Measurements from ENCODE around the gene TTF1. TPM values are rescaled to one million over a fixed set of nuclear protein-coding genes. Genes with fewer than 3 reads are reported as not detected.

TTF1 gene, protein sequence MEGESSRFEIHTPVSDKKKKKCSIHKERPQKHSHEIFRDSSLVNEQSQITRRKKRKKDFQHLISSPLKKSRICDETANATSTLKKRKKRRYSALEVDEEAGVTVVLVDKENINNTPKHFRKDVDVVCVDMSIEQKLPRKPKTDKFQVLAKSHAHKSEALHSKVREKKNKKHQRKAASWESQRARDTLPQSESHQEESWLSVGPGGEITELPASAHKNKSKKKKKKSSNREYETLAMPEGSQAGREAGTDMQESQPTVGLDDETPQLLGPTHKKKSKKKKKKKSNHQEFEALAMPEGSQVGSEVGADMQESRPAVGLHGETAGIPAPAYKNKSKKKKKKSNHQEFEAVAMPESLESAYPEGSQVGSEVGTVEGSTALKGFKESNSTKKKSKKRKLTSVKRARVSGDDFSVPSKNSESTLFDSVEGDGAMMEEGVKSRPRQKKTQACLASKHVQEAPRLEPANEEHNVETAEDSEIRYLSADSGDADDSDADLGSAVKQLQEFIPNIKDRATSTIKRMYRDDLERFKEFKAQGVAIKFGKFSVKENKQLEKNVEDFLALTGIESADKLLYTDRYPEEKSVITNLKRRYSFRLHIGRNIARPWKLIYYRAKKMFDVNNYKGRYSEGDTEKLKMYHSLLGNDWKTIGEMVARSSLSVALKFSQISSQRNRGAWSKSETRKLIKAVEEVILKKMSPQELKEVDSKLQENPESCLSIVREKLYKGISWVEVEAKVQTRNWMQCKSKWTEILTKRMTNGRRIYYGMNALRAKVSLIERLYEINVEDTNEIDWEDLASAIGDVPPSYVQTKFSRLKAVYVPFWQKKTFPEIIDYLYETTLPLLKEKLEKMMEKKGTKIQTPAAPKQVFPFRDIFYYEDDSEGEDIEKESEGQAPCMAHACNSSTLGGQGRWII
- 10 to 100 TPM; 29.7 to 30.5 TPM for total RNA-seq

DNA sequence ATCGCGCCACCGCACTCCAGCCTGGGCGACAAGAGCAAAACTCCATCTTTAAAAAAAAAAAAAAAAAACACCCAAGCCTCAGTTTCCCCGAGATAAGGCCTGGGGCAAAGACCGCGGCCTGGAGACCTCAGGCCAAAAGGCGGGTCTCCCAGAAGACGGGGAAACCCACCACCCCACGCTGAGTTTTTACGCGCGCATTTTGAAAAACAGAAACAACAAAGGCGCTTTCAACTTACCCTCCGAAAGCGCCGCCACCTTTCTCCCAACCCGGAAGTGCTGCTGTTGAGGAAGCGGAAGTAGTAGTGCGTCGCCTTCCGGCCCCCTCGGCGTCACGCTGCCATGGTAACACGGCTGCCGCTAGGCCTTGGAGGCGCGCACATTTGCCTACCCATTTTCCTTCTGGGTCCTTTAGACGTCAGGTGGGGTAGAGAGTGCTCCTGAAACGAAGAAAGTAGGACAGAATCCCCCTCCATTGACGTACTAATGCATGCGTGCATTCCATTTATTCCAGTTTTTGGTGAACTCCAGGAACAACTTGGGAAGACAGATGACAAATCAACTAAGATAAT lies at the start of gene TTF1:
TTF1 (minus strand) TSS at position 287 of the 569 bp plus-strand sequence. CDS start 4,019 bp downstream, outside the sequence.
- peaks cover 20% of the 10 kb centered on the region for H3K27me3 Mint-ChIP-seq

DNA sequence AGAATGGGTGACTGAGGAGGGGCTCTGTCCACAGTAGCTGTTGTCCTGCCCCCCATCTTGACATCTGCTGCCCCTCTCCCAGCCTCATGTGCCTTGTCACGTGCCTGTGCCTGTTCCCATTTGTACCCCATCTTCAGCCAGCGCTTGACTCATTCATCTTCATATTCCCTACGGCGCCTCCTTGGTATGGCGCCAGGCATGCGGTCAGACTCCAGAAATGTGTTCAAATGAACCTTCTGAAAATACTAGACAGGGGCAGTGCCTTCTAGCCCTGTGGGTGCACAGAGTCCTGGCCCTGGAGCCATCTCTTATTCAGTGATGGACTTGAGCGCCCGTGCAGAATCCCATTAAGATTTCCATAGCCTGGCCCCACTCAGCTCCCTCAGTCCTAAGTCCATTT lies 49.6 kb upstream of the TTF1 start:
- ChIA-PET POLR2A (interaction anchor here (0.7 kb wide), 1 partner anchor 79 kb away, joined by 5 read pairs; no protein-coding TSS in a partner anchor), CTCF (no interaction called here)
- no peaks in the 10 kb centered on the region for H3K36me3 Mint-ChIP-seq (ENCODE audit: low read depth)

More for the DNA sequence above, at the start of gene TTF1:
- CTCF ChIA-PET = interaction anchor here (0.7 kb wide), 1 partner anchor 13 kb away, joined by 3 read pairs; no protein-coding TSS in a partner anchor
- peak within 1 kb of the TSS; percentile 80 for H3K27ac Mint-ChIP-seq
- no peaks in the 10 kb centered on the region for H3K9me3 Mint-ChIP-seq
- H3K4me1 Mint-ChIP-seq = peaks cover 60% of the 10 kb centered on the region
- POLR2A ChIA-PET = no interaction called here
- H3K4me3 Mint-ChIP-seq = peak within 1 kb of the TSS; percentile 92
- peak; percentile 97 for DNase-seq
- H3K36me3 Mint-ChIP-seq (ENCODE audit: low read depth) = peaks cover 28% of the 10 kb centered on the region

DNA sequence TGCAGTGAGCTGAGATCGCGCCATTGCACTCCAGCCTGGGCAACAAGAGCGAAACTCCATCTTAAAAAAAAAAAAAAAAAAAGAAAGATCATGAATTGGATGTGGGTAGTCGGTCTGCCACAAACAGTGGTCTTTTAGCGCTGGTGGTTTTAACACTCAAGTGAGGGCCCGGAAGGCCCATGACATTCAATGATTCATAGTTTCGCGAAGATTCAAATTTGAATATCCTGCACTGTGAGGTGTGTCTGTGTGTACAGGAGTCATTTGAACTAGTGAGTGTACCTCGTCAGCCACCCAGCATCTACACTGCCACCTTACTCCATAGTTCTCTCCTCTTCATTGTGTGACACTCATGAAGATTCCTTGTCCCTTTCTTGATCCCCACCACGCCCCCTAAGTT lies 44.6 kb upstream of the TTF1 start:
- DNase-seq = peak; percentile 14
- Mint-ChIP-seq H3K27ac (peak overlapping the region; percentile 1), H3K4me3 (no peak overlapping the region), H3K27me3 (peaks cover 27% of the 10 kb centered on the region), H3K4me1 (peaks cover 6% of the 10 kb centered on the region), H3K36me3 (ENCODE audit: low read depth) (no peaks in the 10 kb centered on the region), H3K9me3 (no peaks in the 10 kb centered on the region)
- ChIA-PET POLR2A (no interaction called here), CTCF (no interaction called here)

More for the DNA sequence above, 49.6 kb upstream of the TTF1 start:
- no peak overlapping the region for H3K27ac Mint-ChIP-seq
- H3K9me3 Mint-ChIP-seq = no peaks in the 10 kb centered on the region
- peaks cover 18% of the 10 kb centered on the region for H3K27me3 Mint-ChIP-seq
- no peak overlapping the region for H3K4me3 Mint-ChIP-seq
- H3K4me1 Mint-ChIP-seq = peaks cover 3% of the 10 kb centered on the region
- DNase-seq = no peak

DNA sequence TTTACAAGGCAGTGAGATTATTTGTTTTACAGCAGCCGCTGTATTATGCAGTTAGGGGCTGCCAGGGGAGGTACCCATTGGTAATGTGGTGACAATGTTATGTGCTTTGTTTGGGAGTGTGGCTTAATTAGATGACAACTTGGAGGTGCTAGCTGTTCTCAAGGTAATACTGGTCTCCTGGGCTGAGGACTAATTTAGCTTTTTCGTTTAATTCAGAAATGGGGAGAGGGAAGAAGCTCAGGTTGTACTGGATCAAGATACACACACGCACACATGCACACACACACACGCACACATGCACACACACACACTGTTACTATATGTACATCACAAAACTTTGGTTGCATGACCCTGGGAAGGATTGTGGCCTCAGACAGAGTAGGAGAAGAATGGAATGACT lies 41.3 kb upstream of the TTF1 start:
- peaks cover 27% of the 10 kb centered on the region for H3K27me3 Mint-ChIP-seq
- H3K9me3 Mint-ChIP-seq = no peaks in the 10 kb centered on the region
- CTCF ChIA-PET = interaction anchor here (0.6 kb wide), 1 partner anchor 9 kb away, joined by 3 read pairs; no protein-coding TSS in a partner anchor
- H3K4me3 Mint-ChIP-seq = no peak overlapping the region
- peaks cover 6% of the 10 kb centered on the region for H3K4me1 Mint-ChIP-seq
- DNase-seq = no peak
- H3K27ac Mint-ChIP-seq = no peak overlapping the region
- no peaks in the 10 kb centered on the region for H3K36me3 Mint-ChIP-seq (ENCODE audit: low read depth)
- POLR2A ChIA-PET = no interaction called here

DNA sequence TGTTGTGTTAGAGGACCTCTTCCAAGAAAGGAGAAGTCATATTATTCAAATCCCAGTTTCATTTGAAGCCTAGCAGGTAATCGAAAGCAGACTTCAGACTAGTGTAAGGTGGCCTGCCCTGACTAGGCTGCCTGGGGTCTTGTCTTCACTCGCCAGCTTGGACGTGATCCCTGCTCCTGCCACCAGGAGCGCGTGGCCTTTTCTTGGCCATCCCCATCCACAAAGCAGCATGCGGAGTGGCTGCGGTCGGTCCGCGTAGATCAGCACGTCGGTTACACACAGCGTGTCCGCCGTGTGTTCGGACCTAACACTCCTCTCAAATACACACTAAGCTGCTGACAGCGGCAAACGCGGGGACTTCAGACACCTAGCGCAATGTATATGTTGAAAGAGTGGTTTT lies 40.7 kb upstream of the TTF1 start:
- Mint-ChIP-seq H3K27me3 (peaks cover 21% of the 10 kb centered on the region), H3K4me3 (no peak overlapping the region), H3K9me3 (no peaks in the 10 kb centered on the region), H3K4me1 (peaks cover 6% of the 10 kb centered on the region), H3K27ac (no peak overlapping the region), H3K36me3 (ENCODE audit: low read depth) (no peaks in the 10 kb centered on the region)
- DNase-seq = no peak
- CTCF ChIA-PET = interaction anchor here (0.6 kb wide), 1 partner anchor 383 kb away, joined by 3 read pairs; no protein-coding TSS in a partner anchor
- POLR2A ChIA-PET = no interaction called here

DNA sequence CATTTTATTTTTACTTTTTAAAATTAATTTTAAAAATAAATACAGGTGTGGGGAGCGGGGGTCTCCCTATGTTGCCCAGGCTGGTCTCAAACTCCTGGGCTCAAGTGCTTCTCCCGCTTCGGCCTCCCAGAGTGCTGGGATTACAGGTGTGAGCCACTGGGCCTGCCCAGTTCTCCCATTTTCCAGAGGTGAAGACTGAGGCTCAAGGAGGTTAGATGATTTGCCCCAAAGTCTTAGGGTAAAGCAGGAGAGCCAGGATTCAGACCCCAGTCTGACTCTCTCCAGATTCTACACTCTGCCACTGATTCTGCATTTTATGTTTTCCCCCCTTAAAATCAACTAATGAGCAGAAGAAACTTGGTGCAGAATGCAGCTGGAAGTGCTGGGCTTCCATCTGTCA lies 40.2 kb upstream of the TTF1 start:
- H3K27ac Mint-ChIP-seq = no peak overlapping the region
- H3K4me1 Mint-ChIP-seq = peaks cover 6% of the 10 kb centered on the region
- H3K36me3 Mint-ChIP-seq (ENCODE audit: low read depth) = no peaks in the 10 kb centered on the region
- H3K9me3 Mint-ChIP-seq = no peaks in the 10 kb centered on the region
- H3K27me3 Mint-ChIP-seq = peaks cover 21% of the 10 kb centered on the region
- POLR2A ChIA-PET = no interaction called here
- DNase-seq = no peak
- no peak overlapping the region for H3K4me3 Mint-ChIP-seq
- CTCF ChIA-PET = interaction anchor here (0.6 kb wide), 1 partner anchor 383 kb away, joined by 3 read pairs; no protein-coding TSS in a partner anchor

DNA sequence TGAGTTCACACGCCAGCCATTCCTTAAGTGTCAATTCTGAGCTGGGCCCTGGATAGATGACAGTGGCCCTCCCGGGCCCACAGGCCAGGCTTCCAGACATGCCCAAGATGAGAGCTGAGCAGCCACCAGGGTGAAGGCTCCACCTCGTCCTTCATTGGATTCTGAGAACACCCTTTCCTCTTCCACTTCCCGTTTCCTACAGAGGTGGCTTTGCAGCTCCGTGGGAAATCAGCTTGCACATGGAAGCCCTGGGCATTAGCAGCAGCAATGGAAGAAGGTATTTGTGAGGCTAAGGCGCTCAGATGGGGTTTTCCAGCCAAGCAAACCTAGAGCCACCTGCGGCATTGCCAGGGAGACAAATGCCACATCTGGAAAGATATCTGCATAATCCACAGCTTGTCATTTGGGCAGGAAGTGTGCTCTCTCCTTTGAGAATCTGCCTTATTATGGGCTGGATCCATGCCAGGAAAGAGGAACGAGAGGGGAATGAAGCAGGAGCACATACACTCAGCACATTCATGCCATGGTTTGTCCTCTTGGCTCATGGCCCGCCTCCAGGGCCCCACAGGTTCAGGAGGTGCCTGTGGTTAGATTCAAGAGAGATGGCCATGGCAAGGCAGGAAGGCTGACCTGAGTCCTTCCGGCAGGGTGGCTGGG lies 37.4 kb upstream of the TTF1 start:
- Mint-ChIP-seq H3K27ac (no peak overlapping the region), H3K36me3 (ENCODE audit: low read depth) (no peaks in the 10 kb centered on the region)
- CTCF ChIA-PET = no interaction called here

DNA sequence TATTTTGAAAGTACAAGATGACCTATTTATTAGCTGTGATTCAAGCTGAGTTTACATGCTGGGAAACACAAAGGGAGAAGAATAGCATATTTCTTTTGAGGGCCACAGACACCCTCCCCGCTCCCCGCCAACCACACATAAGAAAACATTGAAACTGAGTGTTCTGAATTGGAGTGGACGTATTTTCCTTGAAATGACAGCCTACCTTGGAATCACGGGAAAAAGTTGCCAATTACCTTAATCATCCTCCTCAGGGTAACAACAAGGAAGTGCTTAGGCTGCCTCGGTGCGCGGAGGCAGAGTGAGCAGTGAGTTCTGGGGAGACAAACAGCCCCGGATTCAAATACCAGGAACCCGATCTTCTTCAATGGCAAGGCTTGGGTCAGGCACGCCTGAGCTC lies 34.8 kb upstream of the TTF1 start:
- ChIA-PET CTCF (no interaction called here), POLR2A (no interaction called here)
- no peaks in the 10 kb centered on the region for H3K9me3 Mint-ChIP-seq
- H3K27me3 Mint-ChIP-seq = peaks cover 19% of the 10 kb centered on the region
- no peaks in the 10 kb centered on the region for H3K4me1 Mint-ChIP-seq
- no peak for DNase-seq
- no peak overlapping the region for H3K4me3 Mint-ChIP-seq
- no peak overlapping the region for H3K27ac Mint-ChIP-seq
- H3K36me3 Mint-ChIP-seq (ENCODE audit: low read depth) = no peaks in the 10 kb centered on the region

More for the DNA sequence above, 37.4 kb upstream of the TTF1 start:
- H3K4me1 Mint-ChIP-seq = no peaks in the 10 kb centered on the region
- H3K9me3 Mint-ChIP-seq = no peaks in the 10 kb centered on the region
- POLR2A ChIA-PET = no interaction called here
- no peak overlapping the region for H3K4me3 Mint-ChIP-seq
- no peak for DNase-seq
- peaks cover 25% of the 10 kb centered on the region for H3K27me3 Mint-ChIP-seq

DNA sequence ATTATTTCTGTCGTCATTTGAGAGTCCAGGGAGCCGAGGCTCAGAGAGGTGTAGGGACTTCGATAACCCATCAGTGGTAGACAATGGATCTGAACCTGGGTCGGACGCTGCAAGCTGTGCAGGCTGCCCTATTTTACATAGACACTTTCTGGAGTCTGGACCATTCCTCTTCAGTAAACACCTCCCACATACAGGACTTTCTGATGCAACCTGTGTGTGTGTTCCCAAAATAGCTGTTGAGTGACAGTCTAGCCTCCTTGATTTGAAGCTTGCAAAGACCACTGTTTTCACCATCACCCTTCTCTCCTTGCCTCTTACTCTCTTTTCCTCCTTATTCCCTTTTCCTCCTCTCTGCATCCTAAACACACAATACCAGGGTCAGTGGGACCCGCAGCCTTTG lies 34.1 kb upstream of the TTF1 start:
- H3K4me1 Mint-ChIP-seq = no peaks in the 10 kb centered on the region
- CTCF ChIA-PET = no interaction called here
- no peaks in the 10 kb centered on the region for H3K9me3 Mint-ChIP-seq
- H3K27ac Mint-ChIP-seq = no peak overlapping the region
- POLR2A ChIA-PET = no interaction called here
- no peak for DNase-seq
- no peaks in the 10 kb centered on the region for H3K36me3 Mint-ChIP-seq (ENCODE audit: low read depth)
- no peak overlapping the region for H3K4me3 Mint-ChIP-seq
- H3K27me3 Mint-ChIP-seq = peaks cover 18% of the 10 kb centered on the region

DNA sequence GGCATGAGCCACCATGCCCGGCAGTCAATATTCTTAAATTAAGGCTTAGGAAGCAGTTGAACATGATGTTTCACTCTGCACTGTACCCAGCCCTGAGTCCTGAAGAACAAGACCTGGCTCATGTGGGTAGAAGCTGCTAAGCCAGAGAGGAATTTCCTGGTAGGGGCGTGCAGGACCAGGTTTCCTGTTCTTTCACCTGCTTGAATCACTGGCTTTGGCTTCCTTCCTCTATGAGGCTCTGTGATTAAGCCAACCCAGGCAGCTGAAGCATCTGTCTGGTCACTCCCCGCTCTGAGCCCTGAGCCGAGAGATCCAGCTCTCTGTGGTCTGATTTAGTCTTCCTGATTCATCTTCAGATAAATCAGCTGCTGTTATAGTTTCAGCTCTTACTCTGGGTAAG lies 32.5 kb upstream of the TTF1 start:
- Mint-ChIP-seq H3K36me3 (ENCODE audit: low read depth) (no peaks in the 10 kb centered on the region), H3K9me3 (no peaks in the 10 kb centered on the region), H3K27me3 (peaks cover 21% of the 10 kb centered on the region), H3K4me1 (no peaks in the 10 kb centered on the region), H3K4me3 (no peak overlapping the region), H3K27ac (no peak overlapping the region)
- POLR2A ChIA-PET = no interaction called here
- CTCF ChIA-PET = interaction anchor here (0.5 kb wide), 1 partner anchor 542 kb away, joined by 3 read pairs; no protein-coding TSS in a partner anchor
- DNase-seq = no peak

DNA sequence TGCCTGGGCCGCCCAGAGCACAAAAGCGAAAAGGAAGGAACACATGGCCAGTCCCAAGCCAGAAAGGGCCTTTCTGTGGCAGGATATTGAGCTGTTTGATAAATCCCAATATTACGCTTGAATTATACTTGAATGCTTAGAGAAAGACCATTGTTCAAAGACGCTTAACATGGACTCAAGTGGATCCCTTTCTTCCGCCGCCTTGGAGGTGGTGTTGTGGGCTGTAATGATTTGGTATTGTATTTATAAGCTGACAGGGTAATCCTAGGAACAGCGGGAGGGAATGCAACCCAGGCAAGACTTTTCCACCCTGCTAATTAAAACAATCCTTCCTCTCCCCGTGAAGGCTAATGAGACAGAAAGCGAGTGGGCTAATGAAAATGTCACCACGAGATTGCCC lies 28.2 kb upstream of the TTF1 start:
- no peaks in the 10 kb centered on the region for H3K9me3 Mint-ChIP-seq
- no peak for DNase-seq
- H3K27me3 Mint-ChIP-seq = peaks cover 29% of the 10 kb centered on the region
- no peaks in the 10 kb centered on the region for H3K36me3 Mint-ChIP-seq (ENCODE audit: low read depth)
- H3K4me3 Mint-ChIP-seq = no peak overlapping the region
- H3K4me1 Mint-ChIP-seq = no peaks in the 10 kb centered on the region
- POLR2A ChIA-PET = no interaction called here
- CTCF ChIA-PET = no interaction called here
- no peak overlapping the region for H3K27ac Mint-ChIP-seq

DNA sequence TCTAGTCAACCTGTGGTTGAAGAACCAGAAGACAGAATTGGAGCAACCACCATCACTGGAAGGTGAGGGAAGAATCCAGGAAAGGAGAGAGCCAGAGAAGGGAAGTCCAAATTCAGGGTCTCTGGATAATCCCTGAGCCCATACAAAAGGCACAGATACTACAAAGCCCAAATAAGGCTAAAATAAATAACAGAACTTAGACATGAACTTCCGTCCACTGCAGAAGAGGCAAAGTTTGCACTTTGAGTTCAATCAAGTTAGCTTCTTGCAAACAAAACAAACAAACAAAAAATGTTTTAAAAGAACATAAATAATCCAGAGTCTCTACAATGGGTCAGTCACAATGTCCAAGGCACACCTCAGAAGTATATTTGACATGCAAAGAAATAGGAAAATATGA lies 24.4 kb upstream of the TTF1 start:
- H3K9me3 Mint-ChIP-seq = no peaks in the 10 kb centered on the region
- no peak for DNase-seq
- H3K27me3 Mint-ChIP-seq = peaks cover 43% of the 10 kb centered on the region
- H3K4me1 Mint-ChIP-seq = no peaks in the 10 kb centered on the region
- no peaks in the 10 kb centered on the region for H3K36me3 Mint-ChIP-seq (ENCODE audit: low read depth)
- no peak overlapping the region for H3K4me3 Mint-ChIP-seq
- ChIA-PET CTCF (no interaction called here), POLR2A (no interaction called here)
- H3K27ac Mint-ChIP-seq = no peak overlapping the region

Measured in activated CD4-positive, alpha-beta T cell treated with anti-CD3 and anti-CD28 coated beads, Interleukin-2, amount 10 ng/mL, durations not matched to agents 7 days and 5 days (primary cell).